ENCODE results near the gene USP34.

DNA sequence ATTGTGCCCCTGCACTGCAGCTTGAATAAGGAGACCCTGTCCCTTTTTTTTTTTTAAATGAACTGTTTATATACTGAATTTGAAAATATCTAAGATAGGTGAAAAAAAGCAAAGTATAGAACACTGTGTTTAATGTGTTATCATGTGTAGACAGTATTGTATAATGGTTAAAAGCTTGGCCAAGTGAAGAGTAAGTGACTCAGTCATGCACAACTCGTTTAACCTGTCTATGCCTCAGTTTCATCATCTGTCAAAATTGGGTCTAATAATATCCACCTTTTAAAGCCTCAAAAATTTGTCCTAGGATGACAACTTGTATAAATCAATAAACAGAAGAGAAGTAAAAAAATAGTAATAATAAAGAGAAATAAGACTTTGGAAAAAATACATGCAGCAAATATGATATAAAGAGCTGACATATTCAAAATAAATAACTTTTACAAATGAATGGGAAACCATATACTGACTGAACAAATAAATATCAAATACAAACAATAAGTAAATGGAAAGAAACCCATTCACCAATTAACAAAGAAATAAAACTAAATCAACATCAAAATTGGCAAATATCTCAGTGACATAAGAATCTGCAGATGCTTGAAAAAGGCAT is 195.2 kb downstream of the USP34 start:
- TF ChIP-seq, protein P1, sequence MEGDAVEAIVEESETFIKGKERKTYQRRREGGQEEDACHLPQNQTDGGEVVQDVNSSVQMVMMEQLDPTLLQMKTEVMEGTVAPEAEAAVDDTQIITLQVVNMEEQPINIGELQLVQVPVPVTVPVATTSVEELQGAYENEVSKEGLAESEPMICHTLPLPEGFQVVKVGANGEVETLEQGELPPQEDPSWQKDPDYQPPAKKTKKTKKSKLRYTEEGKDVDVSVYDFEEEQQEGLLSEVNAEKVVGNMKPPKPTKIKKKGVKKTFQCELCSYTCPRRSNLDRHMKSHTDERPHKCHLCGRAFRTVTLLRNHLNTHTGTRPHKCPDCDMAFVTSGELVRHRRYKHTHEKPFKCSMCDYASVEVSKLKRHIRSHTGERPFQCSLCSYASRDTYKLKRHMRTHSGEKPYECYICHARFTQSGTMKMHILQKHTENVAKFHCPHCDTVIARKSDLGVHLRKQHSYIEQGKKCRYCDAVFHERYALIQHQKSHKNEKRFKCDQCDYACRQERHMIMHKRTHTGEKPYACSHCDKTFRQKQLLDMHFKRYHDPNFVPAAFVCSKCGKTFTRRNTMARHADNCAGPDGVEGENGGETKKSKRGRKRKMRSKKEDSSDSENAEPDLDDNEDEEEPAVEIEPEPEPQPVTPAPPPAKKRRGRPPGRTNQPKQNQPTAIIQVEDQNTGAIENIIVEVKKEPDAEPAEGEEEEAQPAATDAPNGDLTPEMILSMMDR (IDR thresholded peaks at IDR 0.05; ENCODE audit: low read length) = no peak
- no peak for TF ChIP-seq EZH2 (optimal IDR thresholded peaks at IDR 0.05; ENCODE audit: low read depth, low read length)

Data from MM.1S (cell line).